C4-2B (cell line): ENCODE measurements around the gene CTNNA3.

ENCODE experiments used
- H3K27ac ChIP-seq: fragments of 450-650 bp; 2 replicates; pipeline ENCODE4 v1.5.1; 2017
- ZFX ChIP-seq: fragments of 450-650 bp; IDR thresholded peaks from 2 replicates; pipeline ENCODE4 v1.6.1; 2017
- TF ChIP-seq, protein P1 (sequence below): fragments of 450-650 bp; conservative IDR thresholded peaks from 2 replicates; pipeline ENCODE4 v1.5.1; 2017; ENCODE audit warnings: mild to moderate bottlenecking

The CTNNA3 gene

DNA sequence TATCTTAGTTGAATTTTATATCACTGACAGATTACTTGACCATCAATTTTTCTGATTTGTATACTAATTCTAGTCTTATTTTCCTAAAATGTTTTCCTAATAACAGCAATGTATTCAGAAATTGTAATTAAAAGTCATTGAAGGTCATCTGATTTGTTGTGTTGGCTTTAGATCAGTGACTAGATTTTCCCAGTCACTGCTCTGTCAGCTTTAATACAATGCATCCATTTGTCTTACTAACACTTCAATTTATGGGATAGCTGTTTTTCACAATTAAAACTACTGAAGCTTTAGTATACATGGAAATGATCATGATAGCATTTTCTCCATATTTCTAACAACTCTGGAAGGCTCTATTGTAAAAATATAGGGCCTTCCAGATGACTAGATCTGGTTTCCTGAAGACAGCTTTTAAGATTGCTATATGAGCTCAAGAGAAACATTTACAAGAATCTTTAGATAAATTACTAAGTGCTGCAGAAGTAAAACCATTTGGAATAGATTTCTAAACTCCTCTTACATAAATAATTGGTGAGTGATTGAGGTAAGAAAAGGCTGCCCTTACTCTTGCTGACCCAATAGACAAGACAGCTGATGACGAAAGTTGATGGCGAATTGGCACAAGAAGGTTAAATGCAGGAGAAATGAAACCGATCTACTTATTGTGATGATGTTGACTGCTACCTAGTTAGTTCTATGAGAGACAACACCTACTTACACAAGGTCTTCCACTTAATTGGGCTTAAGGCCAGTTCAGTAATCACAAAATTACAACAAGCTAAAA, 696.0 kb downstream of the CTNNA3 start:
- H3K27ac ChIP-seq: no peak overlapping the region
- no peak for TF ChIP-seq ZFX
- TF ChIP-seq, protein P1, sequence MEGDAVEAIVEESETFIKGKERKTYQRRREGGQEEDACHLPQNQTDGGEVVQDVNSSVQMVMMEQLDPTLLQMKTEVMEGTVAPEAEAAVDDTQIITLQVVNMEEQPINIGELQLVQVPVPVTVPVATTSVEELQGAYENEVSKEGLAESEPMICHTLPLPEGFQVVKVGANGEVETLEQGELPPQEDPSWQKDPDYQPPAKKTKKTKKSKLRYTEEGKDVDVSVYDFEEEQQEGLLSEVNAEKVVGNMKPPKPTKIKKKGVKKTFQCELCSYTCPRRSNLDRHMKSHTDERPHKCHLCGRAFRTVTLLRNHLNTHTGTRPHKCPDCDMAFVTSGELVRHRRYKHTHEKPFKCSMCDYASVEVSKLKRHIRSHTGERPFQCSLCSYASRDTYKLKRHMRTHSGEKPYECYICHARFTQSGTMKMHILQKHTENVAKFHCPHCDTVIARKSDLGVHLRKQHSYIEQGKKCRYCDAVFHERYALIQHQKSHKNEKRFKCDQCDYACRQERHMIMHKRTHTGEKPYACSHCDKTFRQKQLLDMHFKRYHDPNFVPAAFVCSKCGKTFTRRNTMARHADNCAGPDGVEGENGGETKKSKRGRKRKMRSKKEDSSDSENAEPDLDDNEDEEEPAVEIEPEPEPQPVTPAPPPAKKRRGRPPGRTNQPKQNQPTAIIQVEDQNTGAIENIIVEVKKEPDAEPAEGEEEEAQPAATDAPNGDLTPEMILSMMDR: no peak

DNA sequence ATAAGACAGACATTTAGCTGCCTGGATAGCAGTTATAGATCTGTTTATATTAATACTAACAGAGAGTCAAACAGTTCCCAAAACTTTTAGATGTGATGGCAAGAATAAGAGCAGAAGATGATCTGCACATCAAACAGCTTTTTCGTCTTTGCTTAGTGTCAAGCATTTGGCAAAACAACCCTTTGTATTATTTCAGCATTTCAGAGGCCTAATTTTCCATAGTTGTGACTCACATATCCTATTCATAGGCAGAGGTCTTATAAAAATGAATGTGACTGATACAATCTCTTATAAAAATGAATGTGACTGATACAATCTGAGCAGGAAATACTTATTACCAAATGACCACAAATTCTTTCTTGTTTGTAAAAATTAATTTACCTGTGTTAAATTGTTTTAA, 699.0 kb downstream of the CTNNA3 start:
- no peak for TF ChIP-seq ZFX
- TF ChIP-seq, protein P1: no peak

DNA sequence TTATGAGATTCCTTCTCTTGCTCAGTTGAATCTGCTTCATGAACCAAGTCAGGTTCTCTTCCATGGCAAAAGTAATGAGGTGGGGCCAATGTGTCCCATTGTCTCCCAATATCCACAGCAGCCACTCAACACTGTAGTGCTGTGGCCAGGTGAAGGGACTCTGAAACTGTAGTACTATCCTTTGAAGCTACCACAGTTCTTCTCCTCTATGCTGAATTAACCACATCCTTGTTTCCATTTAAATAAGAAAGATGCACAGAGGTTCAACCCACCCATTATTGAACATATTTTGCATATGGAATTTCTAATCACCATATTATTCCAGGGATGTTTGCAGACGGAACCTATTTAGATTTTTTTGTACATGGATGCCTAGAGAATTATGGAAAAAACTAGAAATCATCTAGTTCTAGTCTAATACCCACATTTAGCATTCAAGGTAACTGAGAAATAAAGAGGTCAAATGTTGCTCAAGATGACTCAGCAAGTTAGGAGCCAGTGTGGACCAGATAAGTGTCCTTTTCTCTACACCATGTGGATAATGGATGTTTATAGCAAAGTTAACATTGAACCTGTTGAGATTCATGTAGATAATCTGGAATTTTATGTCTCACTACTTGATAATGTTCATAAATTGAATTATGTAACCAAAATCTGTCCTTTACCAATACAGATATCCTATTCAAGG, 705.7 kb downstream of the CTNNA3 start:
- TF ChIP-seq ZFX: no peak
- TF ChIP-seq, protein P1: no peak

More for the DNA sequence above, 699.0 kb downstream of the CTNNA3 start:
- no peak overlapping the region for H3K27ac ChIP-seq

DNA sequence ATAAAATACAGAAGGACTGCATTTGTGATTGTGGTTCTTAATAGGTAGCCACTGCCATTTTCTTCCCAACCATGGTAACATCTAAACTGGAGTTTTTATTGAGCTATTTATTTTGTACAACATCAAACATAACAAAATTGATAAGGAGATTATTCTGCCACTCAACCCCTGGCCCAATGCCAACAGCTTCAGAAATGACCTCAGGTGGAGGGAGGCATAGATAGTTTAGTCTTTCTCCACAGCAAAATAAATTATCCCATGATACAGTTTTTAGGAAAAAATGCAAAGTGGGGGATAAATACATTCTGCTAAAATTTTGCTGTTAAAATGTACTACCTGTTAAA, 712.5 kb downstream of the CTNNA3 start:
- no peak overlapping the region for H3K27ac ChIP-seq
- no peak for TF ChIP-seq ZFX
- TF ChIP-seq, protein P1: no peak

More for the DNA sequence above, 705.7 kb downstream of the CTNNA3 start:
- no peak overlapping the region for H3K27ac ChIP-seq

DNA sequence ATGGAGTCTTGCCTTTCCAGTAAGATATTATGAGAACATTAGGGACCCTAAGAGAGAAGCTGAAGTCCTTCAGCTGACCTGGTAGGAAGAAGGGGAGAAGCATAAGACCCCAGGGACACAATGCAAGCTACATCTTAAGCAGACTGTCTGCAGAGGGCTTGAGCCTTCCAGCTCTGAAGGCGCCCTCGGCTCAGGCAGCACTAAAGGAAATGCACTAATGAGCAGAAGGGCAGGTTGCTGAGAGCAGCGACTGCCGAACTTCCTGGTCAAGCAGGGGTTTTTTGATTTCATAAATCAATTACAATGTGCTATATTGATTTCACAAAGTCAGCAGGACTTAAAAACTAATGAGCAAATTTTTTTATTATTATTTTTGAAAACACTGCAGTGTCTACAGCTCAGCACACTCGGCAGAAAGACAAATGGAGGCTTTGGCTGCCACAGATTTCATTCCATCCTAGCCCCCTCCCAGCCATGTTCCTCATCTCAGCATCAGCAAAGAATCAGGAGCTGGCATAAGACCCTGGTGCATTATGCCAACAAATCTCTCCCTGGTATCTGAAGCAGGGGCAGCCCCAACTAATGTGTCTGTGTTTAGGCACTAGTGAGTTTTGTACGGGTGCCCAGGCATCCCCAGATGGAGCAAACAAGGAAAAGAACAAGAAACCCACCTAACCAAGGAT, 713.1 kb downstream of the CTNNA3 start:
- TF ChIP-seq, protein P1: no peak
- no peak for TF ChIP-seq ZFX
- no peak overlapping the region for H3K27ac ChIP-seq

DNA sequence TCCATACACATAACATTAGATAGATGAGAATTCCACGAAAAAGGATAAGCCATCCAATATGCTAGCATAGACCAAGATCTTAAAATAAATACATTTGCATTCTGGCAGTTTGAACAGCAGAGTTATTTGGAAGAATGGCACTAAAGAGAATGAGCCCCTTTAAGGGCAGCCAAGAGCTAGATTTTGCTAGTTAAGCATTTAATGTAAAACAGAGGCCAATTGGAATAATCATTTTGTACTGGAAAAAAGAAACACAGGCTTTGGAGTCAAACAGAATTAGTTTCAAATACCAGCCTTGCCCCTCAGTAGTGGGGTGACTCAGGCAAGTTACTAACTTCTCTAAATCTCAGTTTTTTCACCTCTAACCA, 714.0 kb downstream of the CTNNA3 start:
- no peak overlapping the region for H3K27ac ChIP-seq
- TF ChIP-seq, protein P1: no peak
- TF ChIP-seq ZFX: no peak
